Measurements from ENCODE around the gene EIF2S1. TPM values are rescaled to one million over a fixed set of nuclear protein-coding genes. Genes with fewer than 3 reads are reported as not detected.

EIF2S1 gene
- total RNA-seq (2021): 164 and 165 TPM in 2 replicates
- long read RNA-seq, full-length matches to known transcripts: 1,093 of 1,118 reads
- long read RNA-seq, partial matches to known transcripts: 5 of 1,118 reads
- long read RNA-seq, other reads (novel, unspliced or antisense): 20 of 1,118 reads

GRCh38 chr14:67359775-67360469, at the start of gene EIF2S1, which contains the start of gene ATP6V1D:
TSS of gene EIF2S1 (plus strand) at chr14:67360328. CDS start at chr14:67364768, 4,440 bp downstream.
TSS of gene ATP6V1D (minus strand) at chr14:67359804. CDS start at chr14:67359698, 106 bp downstream.
- WGBS (ENCODE audit: extremely low coverage, insufficient read length, low lambda C conversion rate): no CpG with 5 or more reads among the region's 47 CpGs
- Histone ChIP-seq H4K91ac (ENCODE audit: insufficient read length, low read depth, low read length) (no peak within 1 kb of the TSS), H4K20me1 (ENCODE audit: control insufficient read depth, insufficient read depth, insufficient read length) (no peaks in the 10 kb centered on the region), H2BK5ac (ENCODE audit: insufficient read length, low read length) (peak within 1 kb of the TSS; percentile 90), H3K23ac (ENCODE audit: insufficient read length, low read depth, low read length) (peak within 1 kb of the TSS; percentile 18), H3K23me2 (ENCODE audit: insufficient read length, low read depth, low read length, poor library complexity, severe bottlenecking) (peaks cover 8% of the 10 kb centered on the region), H3T11ph (ENCODE audit: low read length) (no peak within 1 kb of the TSS), H3K79me1 (ENCODE audit: insufficient read depth, low read depth, low read length, poor library complexity, severe bottlenecking) (no peaks in the 10 kb centered on the region), H2BK12ac (ENCODE audit: insufficient read length, low read depth, low read length) (no peak within 1 kb of the TSS), H3K79me2 (ENCODE audit: insufficient read depth, low read length) (peaks cover 29% of the 10 kb centered on the region; the same call in 1 of the 2 replicates), H2BK120ac (ENCODE audit: low read depth, low read length, poor library complexity, severe bottlenecking) (no peak within 1 kb of the TSS), H3K27ac (ENCODE audit: insufficient read length, low read depth, low read length) (peak within 1 kb of the TSS; percentile 17), H3K27me3 (ENCODE audit: insufficient read depth, low read length) (no peaks in the 10 kb centered on the region), H3K56ac (ENCODE audit: insufficient read length, low read depth, low read length) (peak within 1 kb of the TSS; percentile 20), H2BK15ac (ENCODE audit: low read depth, low read length) (no peak within 1 kb of the TSS; the same call in 1 of the 2 replicates), H3K4ac (ENCODE audit: low read depth, low read length) (no peak within 1 kb of the TSS), H3K18ac (ENCODE audit: insufficient read length, low read depth, low read length) (peak within 1 kb of the TSS; percentile 62), H4K5ac (ENCODE audit: insufficient read length, low read depth, low read length) (no peak within 1 kb of the TSS), H3K9ac (ENCODE audit: extremely low read depth, insufficient read length, low read length) (peak within 1 kb of the TSS; percentile 99), H2AFZ (ENCODE audit: low read length) (peak within 1 kb of the TSS; percentile 56), H3K4me2 (ENCODE audit: insufficient read depth, insufficient read length, low read length) (peak within 1 kb of the TSS; percentile 95), H2BK20ac (ENCODE audit: low read depth, low read length, poor library complexity, severe bottlenecking) (no peak within 1 kb of the TSS), H2AK5ac (ENCODE audit: insufficient read length, low read length) (no peak within 1 kb of the TSS), H4K8ac (replicated peaks; ENCODE audit: insufficient read length, low read depth, low read length) (no peak within 1 kb of the TSS), H3K14ac (ENCODE audit: insufficient read depth, low read length) (peak within 1 kb of the TSS; percentile 76), H3K4me1 (ENCODE audit: insufficient read depth, low read length) (peaks cover 7% of the 10 kb centered on the region; the same call in 1 of the 2 replicates), H3K9me3 (ENCODE audit: control insufficient read depth, low read depth, low read length) (no peaks in the 10 kb centered on the region)
- no peaks in the 10 kb centered on the region for H3K27me3 Mint-ChIP-seq (ENCODE audit: low read depth)
- H3K27ac Mint-ChIP-seq: peak within 1 kb of the TSS; percentile 96 to 99 (median 99)
- H3K4me1 Mint-ChIP-seq: peaks cover 21 to 22% of the 10 kb centered on the region in 2 experiments
- no peaks in the 10 kb centered on the region for H3K9me3 Mint-ChIP-seq
- DNase-seq: peak; percentile 99
- H3K4me3 Mint-ChIP-seq: peak within 1 kb of the TSS; percentile 99
- peak; percentile 100 for TF ChIP-seq CTCF (conservative IDR thresholded peaks at IDR 0.05)
- H3K36me3 Mint-ChIP-seq (ENCODE audit: insufficient read depth in 1 of 3, low read depth in 3 of 3): peaks cover 3 to 16% (median 7%) of the 10 kb centered on the region in 3 experiments; a peak in 6 of 7 replicates
